GM11168 (cell line): ENCODE measurements around the gene DSTYK.
"Not testable (repeated sequence)": the region's sequence is repeated elsewhere in the genome, so short reads cannot be mapped to it uniquely, and the experiment has no call there.

Source experiments
- in situ Hi-C: fragments of 300-500 bp; cut with MboI; formaldehyde crosslinking; loops from one replicate; pipeline ENCODE4 v1.12.0; 2022; ENCODE audit warnings: low sequenced_read_pairs; ENCODE audit not compliant: unreplicated experiment

Gene DSTYK

GRCh38 chr1:205183676-205184335 is 27.7 kb downstream of the DSTYK start:
- in situ Hi-C loops, result no loop called here

- in situ Hi-C loops, result no loop called here
Observed at GRCh38 chr1:205182930-205183329, 28.6 kb downstream of the DSTYK start.

- in situ Hi-C loops, result not testable (repeated sequence)
Observed at GRCh38 chr1:205180331-205180730, 31.2 kb downstream of the DSTYK start.

- in situ Hi-C loops, result no loop called here
Observed at GRCh38 chr1:205179842-205180241, 31.7 kb downstream of the DSTYK start.

GRCh38 chr1:205172729-205173366 is 38.7 kb downstream of the DSTYK start:
- in situ Hi-C loops, result no loop called here

- in situ Hi-C loops, result no loop called here
Observed at GRCh38 chr1:205171369-205171768, 40.1 kb downstream of the DSTYK start.

GRCh38 chr1:205170532-205171269 is 40.8 kb downstream of the DSTYK start:
- in situ Hi-C loops, result no loop called here

GRCh38 chr1:205169248-205169647 is 42.3 kb downstream of the DSTYK start:
- in situ Hi-C loops, result no loop called here

GRCh38 chr1:205168291-205168690 is 43.2 kb downstream of the DSTYK start:
- in situ Hi-C loops, result no loop called here

- in situ Hi-C loops, result no loop called here
Observed at GRCh38 chr1:205162301-205162700, 49.2 kb downstream of the DSTYK start.

GRCh38 chr1:205161076-205161475 is 50.4 kb downstream of the DSTYK start:
- in situ Hi-C loops, result no loop called here

GRCh38 chr1:205158048-205158616 is 53.4 kb downstream of the DSTYK start:
- in situ Hi-C loops, result no loop called here

- in situ Hi-C loops, result not testable (repeated sequence)
Observed at GRCh38 chr1:205155665-205156377, 55.7 kb downstream of the DSTYK start.

GRCh38 chr1:205152505-205152904 is 59.0 kb downstream of the DSTYK start:
- in situ Hi-C loops, result no loop called here

- in situ Hi-C loops, result no loop called here
Observed at GRCh38 chr1:205150651-205151428, 60.7 kb downstream of the DSTYK start.

- in situ Hi-C loops, result no loop called here
Observed at GRCh38 chr1:205147191-205147835, 64.2 kb downstream of the DSTYK start.

GRCh38 chr1:205144751-205145150 is 66.8 kb downstream of the DSTYK start:
- in situ Hi-C loops, result no loop called here

- in situ Hi-C loops, result no loop called here
Observed at GRCh38 chr1:205144046-205144720, 67.3 kb downstream of the DSTYK start.

- in situ Hi-C loops, result no loop called here
Observed at GRCh38 chr1:205142102-205142469, 69.4 kb downstream of the DSTYK start.
